Stimulated activated CD4-positive, alpha-beta T cell treated with anti-CD3 and anti-CD28 coated beads, Interleukin-15, amount 100 ng/mL, for 1 hour (primary cell): Measurements from ENCODE around the gene KCND2.

Experiments
- DNase-seq, 2 donors: peaks; one replicate each; pipeline ENCODE4 v3.0.0-alpha.2; 2020; ENCODE audit warnings: low read depth in 1 of 2, low spot score in 1 of 2

KCND2 gene

GRCh38 chr7:120307991-120308545, 35.1 kb downstream of the KCND2 start:
- no peak for DNase-seq

- DNase-seq: no peak
Observed at GRCh38 chr7:120311028-120311788, 38.2 kb downstream of the KCND2 start.

GRCh38 chr7:120320218-120320961, 47.4 kb downstream of the KCND2 start:
- DNase-seq: no peak

GRCh38 chr7:120327054-120327453, 54.1 kb downstream of the KCND2 start:
- no peak for DNase-seq

- DNase-seq: no peak
Observed at GRCh38 chr7:120332433-120332832, 59.5 kb downstream of the KCND2 start.

GRCh38 chr7:120334475-120334874, 61.5 kb downstream of the KCND2 start:
- no peak for DNase-seq

GRCh38 chr7:120337308-120337907, 64.4 kb downstream of the KCND2 start:
- DNase-seq: no peak

GRCh38 chr7:120344276-120344675, 71.3 kb downstream of the KCND2 start:
- no peak for DNase-seq

- DNase-seq: no peak
Observed at GRCh38 chr7:120353171-120353570, 80.2 kb downstream of the KCND2 start.

- no peak for DNase-seq
Observed at GRCh38 chr7:120360918-120361317, 87.9 kb downstream of the KCND2 start.

- DNase-seq: no peak
Observed at GRCh38 chr7:120363414-120363813, 90.4 kb downstream of the KCND2 start.

- no peak for DNase-seq
Observed at GRCh38 chr7:120370954-120371353, 98.0 kb downstream of the KCND2 start.

GRCh38 chr7:120373174-120373573, 100.2 kb downstream of the KCND2 start:
- DNase-seq: no peak

- no peak for DNase-seq
Observed at GRCh38 chr7:120394595-120394994, 121.6 kb downstream of the KCND2 start.

GRCh38 chr7:120395526-120396019, 122.6 kb downstream of the KCND2 start:
- DNase-seq: no peak

GRCh38 chr7:120398284-120399000, 125.5 kb downstream of the KCND2 start:
- DNase-seq: no peak

- DNase-seq: no peak
Observed at GRCh38 chr7:120400806-120401455, 128.0 kb downstream of the KCND2 start.

GRCh38 chr7:120402079-120402767, 129.2 kb downstream of the KCND2 start:
- no peak for DNase-seq

GRCh38 chr7:120402801-120403200, 129.8 kb downstream of the KCND2 start:
- no peak for DNase-seq

- DNase-seq: no peak
Observed at GRCh38 chr7:120404042-120404441, 131.1 kb downstream of the KCND2 start.
